Limb (tissue), 2 donors: ENCODE results near the gene BEX4.
"Not testable (repeated sequence)": the region's sequence is repeated elsewhere in the genome, so short reads cannot be mapped to it uniquely, and the experiment has no call there.

ENCODE experiments used
- DNase-seq, 2 donors: peaks; one replicate each; pipeline ENCODE4 v3.0.0-alpha.2; 2016; ENCODE audit errors: extremely low spot score in 2 of 2

BEX4 gene

GRCh38 chrX:103214870-103215424 is at the start of gene BEX4:
Gene BEX4, plus strand, starts transcription at chrX:103215108. Its CDS starts 1,046 bp downstream, at chrX:103216154.
- peak; percentile 68 to 88 for DNase-seq

DNA sequence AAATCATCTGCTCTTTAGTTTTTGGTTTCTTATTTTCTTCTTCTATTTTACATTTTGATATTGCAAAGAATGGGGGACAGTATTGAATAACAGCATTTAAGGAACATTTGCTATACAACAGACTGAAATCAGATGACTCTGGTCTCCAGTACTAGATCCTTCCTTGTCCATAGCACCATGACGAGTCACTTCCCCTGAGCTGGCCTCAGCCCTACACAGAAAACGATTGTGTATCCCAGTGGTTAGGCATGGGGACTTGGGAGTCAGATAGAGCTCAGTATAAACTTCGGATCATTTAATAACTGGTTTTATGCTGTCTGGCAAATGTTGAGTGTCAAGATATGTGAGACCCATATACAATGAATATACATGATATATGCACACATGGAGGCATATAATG is 44.7 kb upstream of the BEX4 start:
- no peak for DNase-seq

DNA sequence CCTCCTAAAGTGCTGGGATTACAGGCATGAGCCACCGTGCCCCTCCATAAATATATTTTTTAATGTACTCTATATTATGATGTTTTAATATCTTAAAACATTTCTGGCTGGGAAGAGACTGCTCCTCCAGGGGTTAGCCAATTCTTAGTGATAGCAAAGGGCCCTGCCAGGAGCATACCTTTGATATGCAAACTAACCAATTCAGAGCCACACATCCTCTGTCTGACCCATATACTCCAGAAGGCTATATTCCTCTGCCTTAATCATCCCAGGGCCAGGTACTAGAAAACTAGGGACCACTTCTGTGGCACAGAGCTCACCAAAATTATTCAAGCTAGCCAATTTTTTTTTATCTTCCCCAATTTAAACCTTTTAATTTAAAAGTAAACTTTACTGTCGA is 43.6 kb upstream of the BEX4 start:
- DNase-seq: no peak

- not testable (repeated sequence) for DNase-seq
Measured at GRCh38 chrX:103175256-103175655, 39.7 kb upstream of the BEX4 start.

DNA sequence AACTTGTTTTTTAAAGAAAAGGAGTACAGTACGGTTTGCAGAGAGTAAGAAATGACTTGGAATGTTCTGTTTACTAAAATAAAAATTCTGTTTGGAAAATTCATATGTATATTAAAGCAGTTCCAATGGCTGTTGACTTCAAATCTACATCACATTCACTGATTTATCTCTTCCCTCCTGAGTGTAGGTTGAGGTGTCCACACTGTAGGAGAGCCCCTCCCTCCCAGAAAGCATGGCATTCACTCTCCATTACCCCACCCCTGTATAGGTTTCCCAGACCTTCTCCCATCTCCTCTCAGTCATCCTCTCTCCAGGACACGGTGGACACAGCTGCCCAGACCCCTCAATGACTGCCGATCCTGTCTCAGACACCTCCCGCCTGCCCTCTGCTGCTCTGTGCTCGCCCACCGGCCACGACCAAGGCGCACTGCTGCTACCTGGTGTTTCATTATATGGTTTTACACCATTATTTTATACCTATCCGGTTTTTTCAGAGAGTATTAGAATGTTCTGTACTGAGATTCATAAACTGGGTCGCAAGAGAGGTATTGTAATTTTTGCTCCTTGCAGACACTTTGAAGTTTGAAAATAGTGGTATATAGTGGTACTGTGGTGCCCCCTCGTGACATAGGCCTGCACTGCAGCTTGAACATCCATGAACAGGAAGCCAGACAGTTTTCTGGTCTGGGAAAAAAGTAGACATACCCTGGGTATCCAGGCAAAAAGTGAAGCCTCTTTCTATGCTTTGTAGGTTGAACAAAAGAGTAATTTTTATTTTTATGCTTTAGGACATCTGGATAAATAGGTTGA is 38.8 kb upstream of the BEX4 start:
- peak; percentile 23 to 73 for DNase-seq

GRCh38 chrX:103177556-103177955 is 37.4 kb upstream of the BEX4 start:
- no peak for DNase-seq

GRCh38 chrX:103183912-103184311 is 31.0 kb upstream of the BEX4 start:
- no peak for DNase-seq

GRCh38 chrX:103187953-103188475 is 26.9 kb upstream of the BEX4 start:
- DNase-seq: no peak

- peak in 1 of 2 donors; percentile 3 for DNase-seq
Measured at GRCh38 chrX:103197721-103198306, 17.1 kb upstream of the BEX4 start.

GRCh38 chrX:103198668-103199067 is 16.2 kb upstream of the BEX4 start:
- DNase-seq: not testable (repeated sequence)

GRCh38 chrX:103201041-103201440 is 13.9 kb upstream of the BEX4 start:
- no peak for DNase-seq

- DNase-seq: no peak
Measured at GRCh38 chrX:103210056-103210455, 4.9 kb upstream of the BEX4 start.

DNA sequence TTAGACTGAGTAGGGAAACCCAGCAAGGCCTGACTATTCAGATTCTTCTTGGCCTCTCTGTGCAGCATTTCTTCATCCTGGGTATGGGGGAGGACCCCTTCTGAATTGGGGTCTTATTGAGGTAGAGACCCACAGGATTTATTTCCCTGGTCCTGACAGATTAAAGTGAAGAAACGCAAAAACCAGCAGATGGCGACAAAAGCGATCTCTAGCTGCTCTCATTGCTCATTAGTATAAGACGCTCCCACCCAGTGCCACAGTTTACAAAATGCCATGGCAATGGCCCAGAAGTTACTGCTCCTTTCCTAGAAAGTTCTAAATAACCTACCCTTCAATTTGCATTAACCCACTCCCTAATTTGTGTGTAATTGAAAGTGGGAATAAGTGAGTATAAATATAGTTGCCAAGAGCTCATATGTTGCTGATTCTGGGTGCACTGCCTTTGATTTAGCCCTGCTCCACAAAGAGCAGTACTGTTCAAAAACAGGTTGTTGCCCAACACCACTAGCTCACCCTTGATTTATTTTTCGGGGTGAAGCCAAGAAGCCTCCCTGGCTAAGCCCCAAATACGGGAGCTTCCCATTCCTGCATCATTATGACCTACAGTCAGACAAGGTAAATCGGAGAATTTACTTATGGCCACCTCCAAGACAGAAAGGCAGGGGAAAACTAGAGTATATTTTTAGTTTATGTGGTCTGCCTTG is 3.7 kb upstream of the BEX4 start:
- DNase-seq: peak; percentile 7 to 49

- DNase-seq: no peak
Measured at GRCh38 chrX:103212749-103213457, 2.0 kb upstream of the BEX4 start.

GRCh38 chrX:103215425-103215991 is 600 bp downstream of the BEX4 start:
- DNase-seq: peak; percentile 7 to 68

DNA sequence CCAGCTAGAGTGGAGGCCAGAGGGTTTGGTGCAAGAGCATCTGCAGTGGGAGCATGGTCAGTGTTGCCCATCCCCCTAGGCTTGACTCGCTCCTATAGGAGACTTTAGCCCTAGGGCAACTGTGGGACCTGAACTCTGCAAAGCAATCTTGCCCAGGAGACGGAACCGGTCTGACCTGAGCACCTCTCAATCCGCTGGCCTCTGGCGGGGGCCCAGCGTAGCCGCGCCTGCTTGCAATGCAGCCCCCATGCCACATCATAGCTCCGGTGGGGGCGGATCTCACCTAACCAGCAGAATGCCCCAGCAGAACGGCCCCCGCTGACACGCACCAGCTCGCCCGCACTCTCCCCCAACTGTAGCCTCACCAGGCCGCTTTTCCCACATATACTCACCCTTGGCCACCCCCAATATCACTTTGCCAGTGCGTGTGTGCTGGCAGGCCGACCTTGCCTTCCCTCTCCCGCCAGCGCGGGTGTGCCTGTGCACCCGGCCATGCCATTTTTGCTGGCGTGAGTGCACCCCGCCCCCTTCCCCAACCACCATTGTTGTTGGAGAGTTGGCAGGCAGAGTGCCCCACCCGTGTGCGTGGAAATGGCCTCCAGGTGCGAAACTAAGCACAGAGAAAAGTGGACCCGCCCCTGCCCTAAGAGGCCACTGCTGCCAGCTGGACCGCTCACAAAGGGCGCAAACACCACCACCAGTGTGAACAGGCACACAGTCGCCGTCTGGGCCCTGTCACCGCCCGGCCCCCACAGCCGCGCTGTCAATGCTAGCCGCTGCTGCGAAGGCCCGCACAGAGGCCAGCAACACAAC is 5.8 kb downstream of the BEX4 start:
- peak in 1 of 2 donors; percentile 29 for DNase-seq

DNA sequence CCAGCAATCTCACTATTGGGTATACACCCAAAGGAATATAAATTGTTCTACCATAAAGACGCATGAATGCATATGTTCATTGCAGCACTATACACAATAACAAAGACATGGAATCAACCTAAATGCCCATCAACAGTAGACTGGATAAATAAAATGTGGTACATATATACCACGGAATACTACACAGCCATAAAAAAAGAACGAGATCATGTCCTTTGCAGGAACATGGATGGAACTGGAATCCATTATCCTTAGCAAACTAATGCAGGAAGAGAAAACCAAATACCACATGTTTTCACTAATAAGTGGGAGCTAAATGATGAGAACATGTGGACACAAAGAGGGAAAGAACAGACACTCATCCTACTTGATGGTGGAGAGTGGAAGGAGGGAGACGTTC is 11.0 kb downstream of the BEX4 start:
- not testable (repeated sequence) for DNase-seq

GRCh38 chrX:103233263-103233662 is 18.4 kb downstream of the BEX4 start:
- DNase-seq: no peak

DNA sequence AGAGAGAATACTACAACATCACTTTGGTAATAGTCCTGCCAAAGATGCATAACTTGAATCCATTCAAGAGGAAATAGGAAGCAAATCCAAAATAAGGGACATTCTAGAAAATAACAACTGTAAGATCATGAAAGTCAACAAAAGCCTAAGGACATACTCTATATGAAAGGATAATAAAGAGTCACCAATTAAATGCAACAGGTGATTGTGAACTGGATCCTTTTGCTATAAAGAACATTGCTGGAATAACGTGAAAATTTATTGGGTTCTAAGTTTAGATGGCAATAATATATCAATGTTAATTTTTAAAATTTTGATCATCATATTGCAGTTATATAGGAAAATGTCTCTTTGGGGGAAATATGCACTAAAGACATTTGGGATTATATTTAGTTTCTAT is 20.0 kb downstream of the BEX4 start:
- no peak for DNase-seq

DNA sequence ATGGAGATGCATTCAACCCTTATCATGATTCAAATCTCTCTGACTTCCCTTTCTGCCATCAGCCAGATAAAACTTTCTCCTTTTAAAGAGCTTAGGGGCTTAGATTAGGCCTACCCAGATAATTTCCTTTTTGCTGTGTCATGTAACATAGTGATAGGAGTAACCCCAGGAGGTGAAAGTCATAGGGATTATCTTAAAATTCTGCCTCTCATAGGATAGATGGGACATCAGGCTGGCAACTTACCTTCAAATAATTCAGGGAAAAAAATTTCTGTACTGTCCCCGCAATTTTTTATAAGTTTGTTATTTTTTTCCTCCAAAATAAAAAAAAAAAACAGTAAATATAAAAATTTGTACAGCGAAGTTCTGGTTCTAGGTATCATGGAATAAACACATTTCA is 20.7 kb downstream of the BEX4 start:
- DNase-seq: not testable (repeated sequence)
